SH-SY5Y (cell line): ENCODE results near the gene ADRA1B.

Experiments
- GATA2 ChIP-seq: IDR thresholded peaks from 2 replicates; pipeline ENCODE4 v1.6.1; 2011; ENCODE audit warnings: mild to moderate bottlenecking, low read depth, low read length

The ADRA1B gene

DNA sequence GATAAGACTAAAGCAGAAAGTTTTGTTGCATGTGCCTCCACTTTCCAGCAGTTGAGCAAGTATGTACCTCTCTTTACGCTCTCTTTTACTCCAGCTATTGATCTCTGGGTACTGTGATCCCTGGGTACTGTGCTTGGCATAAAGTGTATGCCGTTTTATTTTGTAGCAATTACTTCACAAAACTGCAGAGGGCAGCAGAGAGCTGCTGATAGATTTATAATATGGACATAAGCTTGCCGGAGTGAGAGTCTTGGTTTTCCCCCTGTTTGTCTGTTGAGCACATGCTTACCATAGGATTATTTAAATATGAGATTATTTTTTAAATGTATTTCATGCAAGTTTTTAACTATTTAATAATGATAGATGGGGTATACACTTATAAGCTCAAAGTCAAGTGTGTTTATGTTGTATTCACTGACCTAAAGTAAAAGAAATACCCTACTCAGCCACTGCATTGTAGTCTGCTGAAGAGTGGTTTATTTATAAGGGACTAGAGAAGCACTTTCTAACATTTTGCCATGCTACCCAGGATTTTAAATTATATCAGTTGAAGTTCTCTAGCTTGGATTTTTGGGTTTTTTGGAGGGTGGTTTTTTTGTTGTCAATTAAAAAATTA, 105.7 kb downstream of the ADRA1B start:
- TF ChIP-seq GATA2: no peak
